HepG2 (cell line): Measurements from ENCODE around the gene KMT5C. TPM values are rescaled to one million over a fixed set of nuclear protein-coding genes. Genes with fewer than 3 reads are reported as not detected.

Experiments
- AKAP8 ChIP-seq: sonication (generic); formaldehyde crosslinking; IDR thresholded peaks from 2 replicates; pipeline ENCODE4 v1.5.1; 2020; ENCODE audit warnings: mild to moderate bottlenecking, missing genetic modification reagents
- ARNT ChIP-seq: fragments of 450-650 bp; IDR thresholded peaks from 2 replicates; pipeline ENCODE4 v1.6.1; 2017
- FOXA1 ChIP-seq, 2 experiments: fragments of 450-650 bp in 1 of 2; sonication (generic) in 1 of 2; formaldehyde crosslinking in 1 of 2; IDR thresholded peaks; 2 replicates each; pipeline versions ENCODE4 v1.4.0 to v1.6.1; 2016 to 2020; ENCODE audit warnings: missing genetic modification reagents in 1 of 2
- GATAD1 ChIP-seq: IDR thresholded peaks from 2 replicates; pipeline ENCODE4 v1.6.1; 2016; ENCODE audit warnings: missing genetic modification reagents, missing compliant biosample characterization
- HNRNPUL1 ChIP-seq: fragments of 200-400 bp; formaldehyde crosslinking; IDR thresholded peaks from 2 replicates; pipeline ENCODE4 v1.6.1; 2017; ENCODE audit warnings: low read depth, mild to moderate bottlenecking, low read length, moderate library complexity
- MAFK ChIP-seq, 2 experiments: IDR thresholded peaks in 1 of 2; conservative IDR thresholded peaks in 1 of 2; 2 replicates each; pipeline ENCODE4 v1.6.1; 2011; ENCODE audit warnings: improper control_type of control experiment in 2 of 2, low read length in 2 of 2
- MED13 ChIP-seq: sonication (generic); formaldehyde crosslinking; IDR thresholded peaks from 2 replicates; pipeline ENCODE4 v1.5.0; 2020; ENCODE audit warnings: missing genetic modification reagents
- NCOR1 ChIP-seq: fragments of 200-600 bp; sonication (generic); IDR thresholded peaks from 2 replicates; pipeline ENCODE4 v1.7.0; 2017; ENCODE audit warnings: antibody characterized with exemption, low read length, borderline replicate concordance
- PAF1 ChIP-seq: IDR thresholded peaks from 2 replicates; pipeline ENCODE4 v1.6.1; 2016; ENCODE audit warnings: missing genetic modification reagents, missing compliant biosample characterization
- PRPF4 ChIP-seq: fragments of 200-400 bp; formaldehyde crosslinking; IDR thresholded peaks from 2 replicates; pipeline ENCODE4 v1.6.1; 2016; ENCODE audit warnings: low read length, low read depth; ENCODE audit not compliant: poor library complexity, severe bottlenecking
- SCMH1 ChIP-seq: sonication (generic); formaldehyde crosslinking; IDR thresholded peaks from 2 replicates; pipeline ENCODE4 v1.9.0; 2021; ENCODE audit warnings: missing genetic modification reagents, mild to moderate bottlenecking, borderline replicate concordance
- ZNF124 ChIP-seq: sonication (generic); formaldehyde crosslinking; IDR thresholded peaks from 2 replicates; pipeline ENCODE4 v1.4.0; 2020; ENCODE audit warnings: missing genetic modification reagents
- ZNF318 ChIP-seq: sonication (generic); formaldehyde crosslinking; IDR thresholded peaks from 2 replicates; pipeline ENCODE4 v1.4.0; 2020; ENCODE audit warnings: mild to moderate bottlenecking, missing genetic modification reagents
- ZNF441 ChIP-seq: sonication (generic); formaldehyde crosslinking; IDR thresholded peaks from 2 replicates; pipeline ENCODE4 v1.7.0; 2021; ENCODE audit warnings: missing genetic modification reagents, borderline replicate concordance
- ZNF510 ChIP-seq: sonication (generic); formaldehyde crosslinking; IDR thresholded peaks from 2 replicates; pipeline ENCODE4 v1.4.0; 2020; ENCODE audit warnings: low read depth, mild to moderate bottlenecking, missing genetic modification reagents
- ZNF660 ChIP-seq: sonication (generic); formaldehyde crosslinking; IDR thresholded peaks from 2 replicates; pipeline ENCODE4 v1.5.1; 2020; ENCODE audit warnings: mild to moderate bottlenecking, low read depth, missing genetic modification reagents, borderline replicate concordance
- ZNF879 ChIP-seq: sonication (generic); formaldehyde crosslinking; IDR thresholded peaks from 2 replicates; pipeline ENCODE4 v1.8.1; 2023; ENCODE audit warnings: missing genetic modification reagents
- polyA plus RNA-seq, 8 experiments: library from polyadenylated mRNA; depleted of rRNA in 3 of 8; stranded (reverse) in 7 of 8; unstranded in 1 of 8; fragments of >200 nt; fragmentation: Illumina TruSeq in 4 of 8; extraction: Trizol in 4 of 8; gene quantifications; 2 replicates each; pipeline versions ENCODE4 v1.2.1 to v1.2.3, GENCODE V29; 2011 to 2016; ENCODE audit warnings: low read depth in 4 of 8, missing spikeins in 1 of 8, mixed read lengths in 1 of 8; ENCODE audit not compliant: insufficient read depth in 1 of 8
- total RNA-seq, 5 experiments: library from RNA; depleted of rRNA; stranded (reverse); fragments of >200 nt; fragmentation: Illumina TruSeq; extraction: Trizol; gene quantifications; 2 replicates each; pipeline ENCODE4 v1.2.3, GENCODE V29; 2016; ENCODE audit warnings: low read depth in 1 of 5
- TF ChIP-seq, protein P1 (sequence below): sonication (generic); formaldehyde crosslinking; IDR thresholded peaks from 2 replicates; pipeline ENCODE4 v1.5.0; 2020; ENCODE audit warnings: missing genetic modification reagents
- TF ChIP-seq, protein P2 (sequence below), 2 experiments: sonication (generic) in 1 of 2; formaldehyde crosslinking in 1 of 2; IDR thresholded peaks; 2 replicates each; pipeline versions ENCODE4 v1.5.1 to v1.6.1; 2011 to 2020; ENCODE audit warnings: borderline replicate concordance in 1 of 2, low read depth in 1 of 2, low read length in 1 of 2, mild to moderate bottlenecking in 1 of 2, missing genetic modification reagents in 1 of 2, moderate library complexity in 1 of 2

Gene KMT5C
- total and polyA plus RNA-seq, 2 of the 13 experiments (the other 11 are each of a cell fraction or from before 2014, with no cell fraction given) = 5.5 to 9.0 TPM

DNA sequence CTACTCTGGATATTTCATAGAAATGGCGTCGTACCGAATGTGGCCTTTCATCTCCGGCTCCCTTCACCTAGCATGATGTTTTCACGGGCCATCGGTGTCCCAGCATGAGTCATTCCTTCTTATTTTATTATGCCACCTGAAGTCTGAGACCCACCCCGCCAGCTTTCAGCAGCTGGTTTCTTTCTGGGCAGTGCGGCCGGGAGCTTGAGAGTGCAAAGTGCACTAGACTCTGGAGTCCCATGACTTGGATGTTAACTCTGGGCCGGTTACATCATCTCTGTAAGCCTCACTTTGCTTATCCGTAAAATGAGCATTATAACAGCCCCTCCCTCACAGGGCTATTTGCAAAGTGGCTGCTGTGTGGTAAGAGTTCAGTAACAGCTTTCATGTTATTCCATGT, 5.8 kb upstream of the KMT5C start (continued):
- no peak for TF ChIP-seq ZNF318
- TF ChIP-seq FOXA1 (IDR thresholded peaks at IDR 0.05) = no peak
- TF ChIP-seq FOXA1 (CRISPR knock-in tag; IDR thresholded peaks at IDR 0.05) = no peak; the same call in 1 of the 2 replicates
- TF ChIP-seq, protein P1, sequence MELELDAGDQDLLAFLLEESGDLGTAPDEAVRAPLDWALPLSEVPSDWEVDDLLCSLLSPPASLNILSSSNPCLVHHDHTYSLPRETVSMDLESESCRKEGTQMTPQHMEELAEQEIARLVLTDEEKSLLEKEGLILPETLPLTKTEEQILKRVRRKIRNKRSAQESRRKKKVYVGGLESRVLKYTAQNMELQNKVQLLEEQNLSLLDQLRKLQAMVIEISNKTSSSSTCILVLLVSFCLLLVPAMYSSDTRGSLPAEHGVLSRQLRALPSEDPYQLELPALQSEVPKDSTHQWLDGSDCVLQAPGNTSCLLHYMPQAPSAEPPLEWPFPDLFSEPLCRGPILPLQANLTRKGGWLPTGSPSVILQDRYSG (CRISPR knock-in tag) = no peak
- no peak for TF ChIP-seq ZNF441 (CRISPR knock-in tag)
- TF ChIP-seq PRPF4 = no peak
- no peak for TF ChIP-seq PAF1 (CRISPR knock-in tag)
- no peak for TF ChIP-seq MAFK (conservative IDR thresholded peaks at IDR 0.05 in 1 of 2, IDR thresholded peaks at IDR 0.05 in 1 of 2; ENCODE audit: low read length in 2 of 2)
- TF ChIP-seq HNRNPUL1 = no peak
- no peak for TF ChIP-seq ZNF510
- TF ChIP-seq ARNT = no peak
- TF ChIP-seq AKAP8 (CRISPR knock-in tag) = no peak
- TF ChIP-seq GATAD1 (CRISPR knock-in tag) = peak; percentile 17; the same call in 1 of the 2 replicates
- no peak for TF ChIP-seq ZNF879 (CRISPR knock-in tag)
- no peak for TF ChIP-seq SCMH1
- TF ChIP-seq ZNF124 = no peak
- no peak for TF ChIP-seq ZNF660
- TF ChIP-seq, protein P2, sequence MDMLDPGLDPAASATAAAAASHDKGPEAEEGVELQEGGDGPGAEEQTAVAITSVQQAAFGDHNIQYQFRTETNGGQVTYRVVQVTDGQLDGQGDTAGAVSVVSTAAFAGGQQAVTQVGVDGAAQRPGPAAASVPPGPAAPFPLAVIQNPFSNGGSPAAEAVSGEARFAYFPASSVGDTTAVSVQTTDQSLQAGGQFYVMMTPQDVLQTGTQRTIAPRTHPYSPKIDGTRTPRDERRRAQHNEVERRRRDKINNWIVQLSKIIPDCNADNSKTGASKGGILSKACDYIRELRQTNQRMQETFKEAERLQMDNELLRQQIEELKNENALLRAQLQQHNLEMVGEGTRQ (IDR thresholded peaks at IDR 0.05; ENCODE audit: low read depth, low read length) = no peak
- TF ChIP-seq, protein P2 (CRISPR knock-in tag; IDR thresholded peaks at IDR 0.05; ENCODE audit: borderline replicate concordance) = peak; percentile 19; the same call in 1 of the 2 replicates
- TF ChIP-seq MED13 (CRISPR knock-in tag) = no peak
- peak; percentile 81; the same call in 1 of the 2 replicates for TF ChIP-seq NCOR1
